IMR-90 (cell line): Measurements from ENCODE around the gene PRELID3B. TPM values are rescaled to one million over a fixed set of nuclear protein-coding genes. Genes with fewer than 3 reads are reported as not detected.

Experiments used
- ATAC-seq: fragments of 200-7000 bp; cut with Tn5 transposase; 2 replicates; pipeline ENCODE4 v1.9.1; 2020; ENCODE audit warnings: low read depth, mild to moderate bottlenecking, moderate library complexity
- BruUV-seq: library from RNA; stranded (reverse); fragments of 400-500 nt; replicated peaks from 2 replicates; lab custom pipeline; 2021; lab: Mats Ljungman, UMichigan
- CTCF ChIA-PET: fragments of 300-600 bp; formaldehyde crosslinking; extraction: SDS; loops from one replicate; lab custom pipeline; 2021; ENCODE audit warnings: antibody characterized with exemption; lab: Yijun Ruan, JAX
- POLR2A ChIA-PET: fragments of 300-600 bp; sonication (Branson Sonifier 250); formaldehyde crosslinking; loops from one replicate; lab custom pipeline; 2022; ENCODE audit warnings: antibody characterized with exemption; ENCODE audit not compliant: unreplicated experiment; lab: Charles Lee
- DNase-seq: peaks from one replicate; pipeline ENCODE4 v3.0.0; 2013
- H2AFZ ChIP-seq: replicated peaks from 2 replicates; pipeline ENCODE3; 2013; ENCODE audit warnings: low read length, mild to moderate bottlenecking; ENCODE audit not compliant: poor library complexity
- H2AK5ac ChIP-seq: 2 replicates; pipeline ENCODE4 v1.6.1; 2013; ENCODE audit warnings: low read depth, low read length, inconsistent platforms
- H2AK9ac ChIP-seq: replicated peaks from 2 replicates; pipeline ENCODE3; 2013; ENCODE audit warnings: mild to moderate bottlenecking, low read depth, low read length, moderate library complexity; ENCODE audit not compliant: poor library complexity
- H2BK120ac ChIP-seq: 2 replicates; pipeline ENCODE4 v1.6.1; 2013; ENCODE audit warnings: low read depth, low read length, inconsistent platforms
- H2BK15ac ChIP-seq: 3 replicates; pipeline ENCODE4 v1.6.1; 2013; ENCODE audit warnings: low read depth, low read length, inconsistent platforms
- H2BK20ac ChIP-seq: 2 replicates; pipeline ENCODE4 v1.6.1; 2013; ENCODE audit warnings: low read depth, mild to moderate bottlenecking, inconsistent platforms, low read length, moderate library complexity
- H2BK5ac ChIP-seq: 2 replicates; pipeline ENCODE4 v1.6.1; 2013; ENCODE audit warnings: mild to moderate bottlenecking, low read depth, low read length, inconsistent platforms; ENCODE audit not compliant: poor library complexity, severe bottlenecking
- H3K14ac ChIP-seq: replicated peaks from 2 replicates; pipeline ENCODE4 v1.6.1; 2013; ENCODE audit warnings: low read depth, low read length, inconsistent platforms
- H3K18ac ChIP-seq: 2 replicates; pipeline ENCODE4 v1.6.1; 2013; ENCODE audit warnings: low read depth, low read length, control low read depth
- H3K23ac ChIP-seq: 2 replicates; pipeline ENCODE4 v1.6.1; 2013; ENCODE audit warnings: low read depth, low read length, inconsistent platforms
- H3K27ac ChIP-seq: 2 replicates; pipeline ENCODE4 v1.5.1; 2013; ENCODE audit warnings: mild to moderate bottlenecking, control low read depth, low read length; ENCODE audit not compliant: insufficient read depth
- H3K27me3 ChIP-seq: 2 replicates; pipeline ENCODE4 v1.6.1; 2013; ENCODE audit warnings: low read length; ENCODE audit not compliant: control insufficient read depth, insufficient read depth
- H3K36me3 ChIP-seq: 2 replicates; pipeline ENCODE4 v1.6.1; 2013; ENCODE audit warnings: low read length, mixed read lengths; ENCODE audit not compliant: control insufficient read depth, insufficient read depth
- H3K4ac ChIP-seq: 2 replicates; pipeline ENCODE4 v1.6.1; 2013; ENCODE audit warnings: low read depth, low read length, inconsistent platforms
- H3K4me1 ChIP-seq: 2 replicates; pipeline ENCODE4 v1.6.1; 2013; ENCODE audit warnings: low read length, mixed read lengths; ENCODE audit not compliant: control insufficient read depth, insufficient read depth
- H3K4me2 ChIP-seq: 2 replicates; pipeline ENCODE4 v1.6.1; 2013; ENCODE audit warnings: low read depth, mild to moderate bottlenecking, control low read depth, low read length, moderate library complexity
- H3K4me3 ChIP-seq: 2 replicates; pipeline ENCODE4 v1.5.1; 2013; ENCODE audit warnings: low read depth, mild to moderate bottlenecking, control low read depth, low read length, moderate library complexity; ENCODE audit not compliant: insufficient read depth
- H3K56ac ChIP-seq: 2 replicates; pipeline ENCODE4 v1.6.1; 2013; ENCODE audit warnings: low read length, inconsistent platforms; ENCODE audit not compliant: insufficient read depth; ENCODE audit errors: extremely low read depth
- H3K79me1 ChIP-seq, 2 experiments: 2 replicates each; pipeline ENCODE4 v1.6.1; 2013; ENCODE audit warnings: low read length in 2 of 2, inconsistent platforms in 1 of 2, low read depth in 1 of 2
- H3K9ac ChIP-seq: 2 replicates; pipeline ENCODE4 v1.6.1; 2013; ENCODE audit warnings: low read depth, low read length, control low read depth
- H3K9me1 ChIP-seq: 2 replicates; pipeline ENCODE4 v1.6.1; 2013; ENCODE audit warnings: low read length, inconsistent platforms; ENCODE audit not compliant: insufficient read depth
- H3K9me3 ChIP-seq: 2 replicates; pipeline ENCODE4 v1.6.1; 2013; ENCODE audit warnings: low read length; ENCODE audit not compliant: control insufficient read depth, insufficient read depth
- H4K20me1 ChIP-seq: 2 replicates; pipeline ENCODE4 v1.6.1; 2013; ENCODE audit warnings: low read length, inconsistent platforms; ENCODE audit not compliant: insufficient read depth
- H4K5ac ChIP-seq: 2 replicates; pipeline ENCODE4 v1.6.1; 2013; ENCODE audit warnings: mild to moderate bottlenecking, low read depth, low read length, control low read depth
- H4K8ac ChIP-seq, 2 experiments: 2 replicates each; pipeline ENCODE4 v1.6.1; 2013; ENCODE audit warnings: low read depth in 2 of 2, low read length in 2 of 2, control low read depth in 1 of 2, inconsistent platforms in 1 of 2
- H4K91ac ChIP-seq: 2 replicates; pipeline ENCODE4 v1.6.1; 2013; ENCODE audit warnings: low read depth, low read length, inconsistent platforms; ENCODE audit not compliant: insufficient read depth
- BHLHE40 ChIP-seq: fragments of 150-350 bp; IDR thresholded peaks from 2 replicates; pipeline ENCODE4 v1.6.1; 2016; ENCODE audit warnings: mild to moderate bottlenecking, low read depth, low read length
- CEBPB ChIP-seq: IDR thresholded peaks from 2 replicates; pipeline ENCODE4 v1.6.1; 2012; ENCODE audit warnings: low read depth, low read length, improper control_type of control experiment
- CHD1 ChIP-seq: IDR thresholded peaks from 2 replicates; pipeline ENCODE4 v1.6.1; 2012; ENCODE audit warnings: low read depth, low read length, improper control_type of control experiment
- CTCF ChIP-seq: conservative IDR thresholded peaks from 2 replicates; pipeline ENCODE4 v1.5.1; 2012; ENCODE audit warnings: mild to moderate bottlenecking, low read depth, low read length, improper control_type of control experiment
- ELK1 ChIP-seq: fragments of 150-350 bp; IDR thresholded peaks from 2 replicates; pipeline ENCODE4 v1.6.1; 2016; ENCODE audit warnings: low read depth, mild to moderate bottlenecking, low read length, moderate library complexity, borderline replicate concordance
- FOS ChIP-seq: fragments of 150-350 bp; IDR thresholded peaks from 2 replicates; pipeline ENCODE4 v1.6.1; 2016; ENCODE audit warnings: low read depth, low read length
- MAFK ChIP-seq: IDR thresholded peaks from 2 replicates; pipeline ENCODE4 v1.6.1; 2012; ENCODE audit warnings: low read depth, low read length, improper control_type of control experiment
- MAZ ChIP-seq: IDR thresholded peaks from 2 replicates; pipeline ENCODE4 v1.6.1; 2012; ENCODE audit warnings: low read depth, mild to moderate bottlenecking, low read length, improper control_type of control experiment, moderate library complexity, borderline replicate concordance
- MXI1 ChIP-seq: IDR thresholded peaks from 2 replicates; pipeline ENCODE4 v1.6.1; 2012; ENCODE audit warnings: low read depth, mild to moderate bottlenecking, low read length, moderate library complexity, borderline replicate concordance
- NFE2L2 ChIP-seq: fragments of 150-350 bp; IDR thresholded peaks from 2 replicates; pipeline ENCODE4 v1.6.1; 2016; ENCODE audit warnings: low read depth, mild to moderate bottlenecking, low read length
- POLR2A ChIP-seq: IDR thresholded peaks from 2 replicates; pipeline ENCODE4 v1.6.1; 2012; ENCODE audit warnings: mild to moderate bottlenecking, low read depth, low read length
- RAD21 ChIP-seq: IDR thresholded peaks from 2 replicates; pipeline ENCODE4 v1.6.1; 2012; ENCODE audit warnings: low read length, improper control_type of control experiment
- RCOR1 ChIP-seq: IDR thresholded peaks from 2 replicates; pipeline ENCODE4 v1.6.1; 2012; ENCODE audit warnings: mild to moderate bottlenecking, low read length, improper control_type of control experiment; ENCODE audit not compliant: insufficient replicate concordance
- RFX5 ChIP-seq: IDR thresholded peaks from 2 replicates; pipeline ENCODE4 v1.8.0; 2012; ENCODE audit warnings: low read depth, mild to moderate bottlenecking, low read length, moderate library complexity
- SMC3 ChIP-seq: fragments of 150-350 bp; IDR thresholded peaks from 2 replicates; pipeline ENCODE4 v1.6.1; 2016; ENCODE audit warnings: low read depth, mild to moderate bottlenecking, antibody characterized with exemption, low read length, moderate library complexity
- USF2 ChIP-seq: fragments of 150-350 bp; IDR thresholded peaks from 2 replicates; pipeline ENCODE4 v1.6.1; 2017; ENCODE audit warnings: mild to moderate bottlenecking, antibody characterized with exemption, low read length, low read depth
- WGBS, 2 experiments: methylation state at CpG; one replicate each; pipeline versions ENCODE4 v1.1.5 to v1.1.7; 2013; ENCODE audit warnings: missing lambda C conversion rate in 2 of 2; ENCODE audit not compliant: insufficient read length in 1 of 2; ENCODE audit errors: extremely low coverage in 2 of 2; 5-methylcytosine and 5-hydroxymethylcytosine counted together
- dilution Hi-C: fragments of 300-500 bp; cut with HindIII; formaldehyde crosslinking; loops from one replicate; pipeline ENCODE4 v1.14.3; 2018; ENCODE audit warnings: low sequenced_read_pairs; ENCODE audit not compliant: unreplicated experiment
- in situ Hi-C: fragments of 300-500 bp; cut with MboI; formaldehyde crosslinking; loops from 3 replicates; pipeline ENCODE4 v1.14.3; 2019; ENCODE audit warnings: low sequenced_read_pairs, inconsistent platforms, mixed read lengths
- intact Hi-C: fragments of 100-400 bp; cut with micrococcal nuclease; formaldehyde crosslinking; loops from 2 replicates; pipeline ENCODE4 v1.10.0; 2022
- polyA plus RNA-seq, 3 experiments: library from polyadenylated mRNA; depleted of rRNA; stranded (reverse); fragments of >200 nt; gene quantifications; 2 replicates each; pipeline ENCODE4 v1.2.3, GENCODE V29; 2012; ENCODE audit warnings: low replicate concordance in 1 of 3
- total RNA-seq: library from RNA; depleted of rRNA; stranded (reverse); fragments of >200 nt; gene quantifications from 2 replicates; pipeline ENCODE4 v1.2.3, GENCODE V29; 2012

PRELID3B gene
- total and polyA plus RNA-seq, 2 of the 4 experiments (the other 2 are of a cell fraction) = 24.8 to 41.9 TPM

- Histone ChIP-seq H3K4me1 (peaks cover 2% of the 10 kb centered on the region; the same call in 1 of the 2 replicates), H4K20me1 (no peaks in the 10 kb centered on the region), H4K91ac (no peak overlapping the region), H3K18ac (no peak overlapping the region), H3K4me2 (no peak overlapping the region), H3K79me1 (no peaks in the 10 kb centered on the region), H2BK20ac (no peak overlapping the region), H4K8ac (no peak overlapping the region), H3K4ac (no peak overlapping the region), H3K9ac (no peak overlapping the region), H3K36me3 (no peaks in the 10 kb centered on the region), H3K27me3 (peaks cover 11% of the 10 kb centered on the region), H3K4me3 (no peak overlapping the region), H3K56ac (no peak overlapping the region), H3K9me1 (peaks cover 2% of the 10 kb centered on the region; the same call in 1 of the 2 replicates), H2AK5ac (no peak overlapping the region), H3K23ac (no peak overlapping the region), H2BK15ac (no peak overlapping the region), H2BK120ac (no peak overlapping the region), H4K5ac (no peak overlapping the region), H2AK9ac (no peak overlapping the region), H3K14ac (no peak overlapping the region), H2BK5ac (no peak overlapping the region), H3K27ac (no peak overlapping the region), H3K9me3 (no peaks in the 10 kb centered on the region), H2AFZ (no peak overlapping the region)
- dilution Hi-C loops = no loop called here
- ChIA-PET POLR2A (no interaction called here), CTCF (no interaction called here)
- no peak for ATAC-seq
- WGBS, 2 experiments = 50% methylated on average over 1 of the region's 5 CpGs; no CpG with 5 or more reads in 1 of the 2 experiments
- TF ChIP-seq CTCF (no peak), SMC3 (no peak), ELK1 (no peak), RFX5 (no peak), RCOR1 (no peak), MAZ (no peak), MAFK (no peak), CHD1 (no peak), POLR2A (no peak), USF2 (no peak), RAD21 (no peak), MXI1 (no peak), CEBPB (no peak), NFE2L2 (no peak), FOS (no peak), BHLHE40 (no peak)
- in situ Hi-C loops = no loop called here
- no TSS peak for BruUV-seq
- DNase-seq = no peak
- intact Hi-C loops = no loop called here
Measured at GRCh38 chr20:59078231-59078630, 35.6 kb upstream of the PRELID3B start.
